GM23338 (cell line): Measurements from ENCODE around the gene DGCR6L. TPM values are rescaled to one million over a fixed set of nuclear protein-coding genes. Genes with fewer than 3 reads are reported as not detected.

ENCODE experiments used
- ATAC-seq: fragments of 200-7000 bp; cut with Tn5 transposase; 3 replicates; pipeline ENCODE4 v1.9.1; 2020
- DNase-seq: peaks from one replicate; pipeline ENCODE4 v3.0.0-alpha.2; 2015; ENCODE audit warnings: low spot score
- H2AFZ ChIP-seq: fragments of 200-600 bp; sonication (generic); 2 replicates; pipeline ENCODE4 v1.8.0; 2016; ENCODE audit warnings: antibody characterized with exemption, mild to moderate bottlenecking, moderate library complexity
- H3F3A ChIP-seq: fragments of 200-600 bp; sonication (generic); replicated peaks from 2 replicates; pipeline ENCODE4 v1.8.0; 2017; ENCODE audit warnings: antibody characterized with exemption, mixed run types, low read depth
- H3K27ac ChIP-seq: fragments of 200-600 bp; sonication (generic); 2 replicates; pipeline ENCODE4 v1.6.1; 2016; ENCODE audit warnings: low read depth
- H3K27me3 ChIP-seq: fragments of 200-600 bp; sonication (generic); 2 replicates; pipeline ENCODE4 v1.8.0; 2016; ENCODE audit warnings: mild to moderate bottlenecking, mixed run types, moderate library complexity; ENCODE audit not compliant: insufficient read depth
- H3K36me3 ChIP-seq: fragments of 200-600 bp; sonication (generic); 2 replicates; pipeline ENCODE4 v1.8.0; 2016; ENCODE audit warnings: mild to moderate bottlenecking; ENCODE audit not compliant: insufficient read depth
- H3K4me1 ChIP-seq: fragments of 200-600 bp; sonication (generic); 2 replicates; pipeline ENCODE4 v1.8.0; 2016; ENCODE audit warnings: mild to moderate bottlenecking, moderate library complexity; ENCODE audit not compliant: insufficient read depth
- H3K4me2 ChIP-seq: fragments of 200-600 bp; sonication (generic); 2 replicates; pipeline ENCODE4 v1.7.1; 2017; ENCODE audit warnings: mixed run types
- H3K4me3 ChIP-seq: fragments of 200-600 bp; sonication (generic); 2 replicates; pipeline ENCODE4 v1.6.1; 2016; ENCODE audit warnings: mixed run types
- H3K79me2 ChIP-seq: fragments of 200-600 bp; sonication (generic); replicated peaks from 2 replicates; pipeline ENCODE4 v1.8.0; 2017; ENCODE audit warnings: mild to moderate bottlenecking; ENCODE audit not compliant: insufficient read depth
- H3K9me2 ChIP-seq: fragments of 200-600 bp; sonication (generic); 2 replicates; pipeline ENCODE4 v1.8.0; 2017; ENCODE audit not compliant: insufficient read depth
- H4K20me1 ChIP-seq: fragments of 200-600 bp; sonication (generic); replicated peaks from 2 replicates; pipeline ENCODE4 v1.8.0; 2017; ENCODE audit warnings: mild to moderate bottlenecking; ENCODE audit not compliant: insufficient read depth
- H3K27ac Mint-ChIP-seq: 2 replicates; pipeline ENCODE4 v1.8.0; 2020; ENCODE audit warnings: inconsistent platforms, mild to moderate bottlenecking, moderate library complexity, mixed read lengths
- H3K27me3 Mint-ChIP-seq: 3 replicates; pipeline ENCODE4 v1.8.0; 2022; ENCODE audit warnings: low read depth, mild to moderate bottlenecking, moderate library complexity, mixed read lengths, inconsistent platforms; ENCODE audit not compliant: insufficient read depth, poor library complexity
- H3K36me3 Mint-ChIP-seq: 3 replicates; pipeline ENCODE4 v1.8.0; 2021; ENCODE audit warnings: low read depth, mild to moderate bottlenecking, inconsistent platforms, moderate library complexity, mixed read lengths
- H3K4me1 Mint-ChIP-seq: 3 replicates; pipeline ENCODE4 v1.8.0; 2020; ENCODE audit warnings: mild to moderate bottlenecking, inconsistent platforms, mixed read lengths
- H3K4me3 Mint-ChIP-seq: 3 replicates; pipeline ENCODE4 v1.8.0; 2021; ENCODE audit warnings: moderate library complexity, mild to moderate bottlenecking, inconsistent platforms, mixed read lengths
- H3K9me3 Mint-ChIP-seq: 3 replicates; pipeline ENCODE4 v1.8.0; 2020; ENCODE audit warnings: moderate library complexity, mild to moderate bottlenecking, inconsistent platforms, mixed read lengths
- CREB1 ChIP-seq: fragments of 250-450 bp; sonication (Bioruptor Pico); IDR thresholded peaks from 2 replicates; pipeline ENCODE4 v1.5.0; 2020; ENCODE audit warnings: low read depth, mild to moderate bottlenecking, moderate library complexity
- CTCF ChIP-seq, 2 experiments: fragments of 200-600 bp in 1 of 2; sonication (generic) in 1 of 2; conservative IDR thresholded peaks; 2 replicates each; pipeline versions ENCODE4 v1.5.1 to v1.6.1; 2016 to 2017; ENCODE audit warnings: antibody characterized with exemption in 2 of 2, low read depth in 2 of 2, mild to moderate bottlenecking in 2 of 2, moderate library complexity in 1 of 2
- EZH2phosphoT487 ChIP-seq: fragments of 200-600 bp; sonication (generic); IDR thresholded peaks from one replicate; pipeline ENCODE4 v1.8.1; 2018; ENCODE audit warnings: antibody characterized with exemption; ENCODE audit not compliant: unreplicated experiment
- JUNB ChIP-seq: IDR thresholded peaks from one replicate; pipeline ENCODE4 v1.6.1; 2016; ENCODE audit warnings: antibody characterized with exemption; ENCODE audit not compliant: unreplicated experiment
- NANOG ChIP-seq: IDR thresholded peaks from 2 replicates; pipeline ENCODE4 v1.6.1; 2016; ENCODE audit warnings: antibody characterized with exemption, borderline replicate concordance
- POLR2AphosphoS5 ChIP-seq: IDR thresholded peaks from 2 replicates; pipeline ENCODE4 v1.6.1; 2016; ENCODE audit warnings: antibody characterized with exemption, low read depth
- STAT1 ChIP-seq: IDR thresholded peaks from one replicate; pipeline ENCODE4 v1.6.1; 2016; ENCODE audit warnings: antibody characterized with exemption; ENCODE audit not compliant: unreplicated experiment
- ZNF114 ChIP-seq: fragments of 250-450 bp; sonication (Bioruptor Pico); IDR thresholded peaks from 2 replicates; pipeline ENCODE4 v1.5.0; 2020; ENCODE audit warnings: mild to moderate bottlenecking, moderate library complexity
- polyA plus RNA-seq: library from polyadenylated mRNA; unstranded; fragments of >200 nt; fragmentation: Nextera tagmentation; extraction: Ambion mirVana; gene quantifications from 2 replicates; pipeline ENCODE4 v1.2.1, GENCODE V29; 2016
- total RNA-seq: library from RNA; depleted of rRNA; stranded (reverse); fragments of >200 nt; shearing (Covaris generic); gene quantifications from 2 replicates; pipeline ENCODE4 v1.2.3, GENCODE V29; 2014
- TF ChIP-seq, protein P1 (sequence below): fragments of 250-450 bp; sonication (Bioruptor Pico); IDR thresholded peaks from 2 replicates; pipeline ENCODE4 v1.5.0; 2020; ENCODE audit warnings: mild to moderate bottlenecking, moderate library complexity
- TF ChIP-seq, protein P2 (sequence below): IDR thresholded peaks from 2 replicates; pipeline ENCODE4 v1.6.1; 2016; ENCODE audit warnings: antibody characterized with exemption

Gene DGCR6L
- total and polyA plus RNA-seq, 2 experiments from 2014 or later: 66.3 to 85.9 TPM

GRCh38 chr22:20297414-20298109 is 22.3 kb downstream of the DGCR6L start (continued):
- TF ChIP-seq, protein P1, sequence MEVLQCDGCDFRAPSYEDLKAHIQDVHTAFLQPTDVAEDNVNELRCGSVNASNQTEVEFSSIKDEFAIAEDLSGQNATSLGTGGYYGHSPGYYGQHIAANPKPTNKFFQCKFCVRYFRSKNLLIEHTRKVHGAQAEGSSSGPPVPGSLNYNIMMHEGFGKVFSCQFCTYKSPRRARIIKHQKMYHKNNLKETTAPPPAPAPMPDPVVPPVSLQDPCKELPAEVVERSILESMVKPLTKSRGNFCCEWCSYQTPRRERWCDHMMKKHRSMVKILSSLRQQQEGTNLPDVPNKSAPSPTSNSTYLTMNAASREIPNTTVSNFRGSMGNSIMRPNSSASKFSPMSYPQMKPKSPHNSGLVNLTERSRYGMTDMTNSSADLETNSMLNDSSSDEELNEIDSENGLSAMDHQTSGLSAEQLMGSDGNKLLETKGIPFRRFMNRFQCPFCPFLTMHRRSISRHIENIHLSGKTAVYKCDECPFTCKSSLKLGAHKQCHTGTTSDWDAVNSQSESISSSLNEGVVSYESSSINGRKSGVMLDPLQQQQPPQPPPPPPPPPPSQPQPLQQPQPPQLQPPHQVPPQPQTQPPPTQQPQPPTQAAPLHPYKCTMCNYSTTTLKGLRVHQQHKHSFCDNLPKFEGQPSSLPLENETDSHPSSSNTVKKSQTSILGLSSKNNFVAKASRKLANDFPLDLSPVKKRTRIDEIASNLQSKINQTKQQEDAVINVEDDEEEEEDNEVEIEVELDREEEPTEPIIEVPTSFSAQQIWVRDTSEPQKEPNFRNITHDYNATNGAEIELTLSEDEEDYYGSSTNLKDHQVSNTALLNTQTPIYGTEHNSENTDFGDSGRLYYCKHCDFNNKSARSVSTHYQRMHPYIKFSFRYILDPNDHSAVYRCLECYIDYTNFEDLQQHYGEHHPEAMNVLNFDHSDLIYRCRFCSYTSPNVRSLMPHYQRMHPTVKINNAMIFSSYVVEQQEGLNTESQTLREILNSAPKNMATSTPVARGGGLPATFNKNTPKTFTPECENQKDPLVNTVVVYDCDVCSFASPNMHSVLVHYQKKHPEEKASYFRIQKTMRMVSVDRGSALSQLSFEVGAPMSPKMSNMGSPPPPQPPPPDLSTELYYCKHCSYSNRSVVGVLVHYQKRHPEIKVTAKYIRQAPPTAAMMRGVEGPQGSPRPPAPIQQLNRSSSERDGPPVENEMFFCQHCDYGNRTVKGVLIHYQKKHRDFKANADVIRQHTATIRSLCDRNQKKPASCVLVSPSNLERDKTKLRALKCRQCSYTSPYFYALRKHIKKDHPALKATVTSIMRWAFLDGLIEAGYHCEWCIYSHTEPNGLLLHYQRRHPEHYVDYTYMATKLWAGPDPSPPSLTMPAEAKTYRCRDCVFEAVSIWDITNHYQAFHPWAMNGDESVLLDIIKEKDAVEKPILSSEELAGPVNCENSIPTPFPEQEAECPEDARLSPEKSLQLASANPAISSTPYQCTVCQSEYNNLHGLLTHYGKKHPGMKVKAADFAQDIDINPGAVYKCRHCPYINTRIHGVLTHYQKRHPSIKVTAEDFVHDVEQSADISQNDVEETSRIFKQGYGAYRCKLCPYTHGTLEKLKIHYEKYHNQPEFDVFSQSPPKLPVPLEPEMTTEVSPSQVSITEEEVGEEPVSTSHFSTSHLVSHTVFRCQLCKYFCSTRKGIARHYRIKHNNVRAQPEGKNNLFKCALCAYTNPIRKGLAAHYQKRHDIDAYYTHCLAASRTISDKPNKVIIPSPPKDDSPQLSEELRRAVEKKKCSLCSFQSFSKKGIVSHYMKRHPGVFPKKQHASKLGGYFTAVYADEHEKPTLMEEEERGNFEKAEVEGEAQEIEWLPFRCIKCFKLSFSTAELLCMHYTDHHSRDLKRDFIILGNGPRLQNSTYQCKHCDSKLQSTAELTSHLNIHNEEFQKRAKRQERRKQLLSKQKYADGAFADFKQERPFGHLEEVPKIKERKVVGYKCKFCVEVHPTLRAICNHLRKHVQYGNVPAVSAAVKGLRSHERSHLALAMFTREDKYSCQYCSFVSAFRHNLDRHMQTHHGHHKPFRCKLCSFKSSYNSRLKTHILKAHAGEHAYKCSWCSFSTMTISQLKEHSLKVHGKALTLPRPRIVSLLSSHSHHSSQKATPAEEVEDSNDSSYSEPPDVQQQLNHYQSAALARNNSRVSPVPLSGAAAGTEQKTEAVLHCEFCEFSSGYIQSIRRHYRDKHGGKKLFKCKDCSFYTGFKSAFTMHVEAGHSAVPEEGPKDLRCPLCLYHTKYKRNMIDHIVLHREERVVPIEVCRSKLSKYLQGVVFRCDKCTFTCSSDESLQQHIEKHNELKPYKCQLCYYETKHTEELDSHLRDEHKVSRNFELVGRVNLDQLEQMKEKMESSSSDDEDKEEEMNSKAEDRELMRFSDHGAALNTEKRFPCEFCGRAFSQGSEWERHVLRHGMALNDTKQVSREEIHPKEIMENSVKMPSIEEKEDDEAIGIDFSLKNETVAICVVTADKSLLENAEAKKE: no peak
- TF ChIP-seq POLR2AphosphoS5 (no peak), CTCF (conservative IDR thresholded peaks at IDR 0.05; ENCODE audit: low read depth in 2 of 2) (no peak), EZH2phosphoT487 (no peak), NANOG (no peak)

DNA sequence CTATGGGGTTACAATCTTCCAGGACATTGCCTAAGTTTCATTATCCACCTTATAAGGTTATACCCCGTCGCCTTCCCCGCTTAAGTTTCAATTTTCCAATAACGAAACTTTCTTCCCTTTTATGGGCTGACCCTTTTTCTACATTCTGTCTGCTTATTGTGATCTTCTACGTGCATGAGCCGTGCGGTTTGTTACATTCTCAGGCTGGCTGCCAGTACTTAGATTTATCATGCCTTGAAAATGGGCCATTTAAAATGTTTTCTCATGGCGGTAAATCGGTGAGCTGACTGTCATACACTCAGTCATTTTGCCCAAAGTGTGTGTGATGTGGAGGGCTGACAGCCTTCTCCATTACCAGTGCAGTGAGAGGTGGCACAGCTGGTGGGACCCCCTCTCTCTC is 23.3 kb downstream of the DGCR6L start:
- ATAC-seq: no peak
- Histone ChIP-seq H2AFZ (no peak overlapping the region), H3K4me2 (no peak overlapping the region), H3K79me2 (no peaks in the 10 kb centered on the region), H3K9me2 (no peaks in the 10 kb centered on the region), H3K27me3 (peaks cover 36% of the 10 kb centered on the region), H3K36me3 (no peaks in the 10 kb centered on the region), H4K20me1 (no peaks in the 10 kb centered on the region), H3K4me1 (no peaks in the 10 kb centered on the region; the same call in 1 of the 2 replicates), H3F3A (0 out of 2 replicates have a peak, but pooled peaks cover 3% of the 10 kb centered on the region), H3K4me3 (no peak overlapping the region), H3K27ac (no peak overlapping the region)
- no peak overlapping the region for H3K4me3 Mint-ChIP-seq
- H3K9me3 Mint-ChIP-seq: peaks cover 2% of the 10 kb centered on the region; the same call in 1 of the 3 replicates
- no peak overlapping the region for H3K27ac Mint-ChIP-seq
- H3K4me1 Mint-ChIP-seq: peaks cover 7% of the 10 kb centered on the region; the same call in 2 of the 3 replicates
- peaks cover 39% of the 10 kb centered on the region for H3K27me3 Mint-ChIP-seq
- no peaks in the 10 kb centered on the region for H3K36me3 Mint-ChIP-seq
- DNase-seq: no peak
- no peak for TF ChIP-seq NANOG
- TF ChIP-seq, protein P2, sequence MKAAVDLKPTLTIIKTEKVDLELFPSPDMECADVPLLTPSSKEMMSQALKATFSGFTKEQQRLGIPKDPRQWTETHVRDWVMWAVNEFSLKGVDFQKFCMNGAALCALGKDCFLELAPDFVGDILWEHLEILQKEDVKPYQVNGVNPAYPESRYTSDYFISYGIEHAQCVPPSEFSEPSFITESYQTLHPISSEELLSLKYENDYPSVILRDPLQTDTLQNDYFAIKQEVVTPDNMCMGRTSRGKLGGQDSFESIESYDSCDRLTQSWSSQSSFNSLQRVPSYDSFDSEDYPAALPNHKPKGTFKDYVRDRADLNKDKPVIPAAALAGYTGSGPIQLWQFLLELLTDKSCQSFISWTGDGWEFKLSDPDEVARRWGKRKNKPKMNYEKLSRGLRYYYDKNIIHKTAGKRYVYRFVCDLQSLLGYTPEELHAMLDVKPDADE: no peak
- no peak for TF ChIP-seq JUNB
- TF ChIP-seq STAT1: no peak
- TF ChIP-seq CREB1 (CRISPR knock-in tag): no peak
- no peak for TF ChIP-seq POLR2AphosphoS5
- no peak for TF ChIP-seq EZH2phosphoT487
- no peak for TF ChIP-seq ZNF114 (CRISPR knock-in tag)
